ENCODE measurements around the gene SERAC1.

The SERAC1 gene

DNA sequence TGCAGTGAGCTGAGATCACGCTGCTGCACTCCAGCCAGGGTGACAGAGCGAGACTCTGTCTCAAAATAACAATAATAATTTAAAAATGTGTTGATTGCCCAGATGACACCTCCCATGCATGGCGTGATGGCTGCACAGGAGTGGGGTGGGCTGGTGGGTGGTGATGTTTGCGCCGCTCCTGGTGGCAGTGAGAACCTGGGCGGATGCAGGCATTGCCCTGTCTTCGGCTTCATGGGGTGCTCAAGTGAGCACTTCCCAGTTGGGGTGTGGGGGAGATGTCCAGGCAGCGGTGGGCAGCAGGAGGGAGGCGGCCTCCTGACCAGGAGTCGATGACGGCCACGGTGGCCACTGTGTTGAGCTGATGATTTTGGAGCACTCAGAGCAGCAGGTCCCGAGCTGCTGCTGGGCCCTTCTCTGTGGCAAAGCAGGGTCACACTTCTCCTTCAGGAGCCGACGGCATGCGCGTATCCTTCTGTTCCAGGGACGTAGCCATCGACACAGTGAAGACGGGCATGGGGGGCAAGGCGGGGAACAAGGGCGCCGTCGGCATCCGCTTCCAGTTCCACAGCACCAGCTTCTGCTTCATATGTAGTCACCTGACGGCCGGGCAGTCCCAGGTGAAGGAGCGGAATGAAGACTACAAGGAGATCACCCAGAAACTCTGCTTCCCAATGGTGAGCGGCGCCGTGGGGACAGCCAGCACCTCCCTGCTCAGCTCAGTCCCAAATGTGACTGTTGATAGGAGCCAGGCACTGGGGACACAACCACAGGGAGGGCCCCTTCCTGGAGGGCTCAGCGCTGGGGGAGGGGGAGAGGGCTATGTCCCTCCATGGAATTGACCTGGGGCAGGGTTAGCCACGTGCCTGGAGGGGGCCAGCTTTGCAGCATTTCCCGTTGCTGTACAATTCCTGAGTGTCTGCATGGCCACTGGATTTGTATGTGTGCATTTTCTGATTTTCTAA, 96.7 kb downstream of the SERAC1 start:
- no peak overlapping the region for H3K4me3 ChIP-seq (replicated peaks; ENCODE audit: low read depth, low read length)
- TF ChIP-seq, protein P1, sequence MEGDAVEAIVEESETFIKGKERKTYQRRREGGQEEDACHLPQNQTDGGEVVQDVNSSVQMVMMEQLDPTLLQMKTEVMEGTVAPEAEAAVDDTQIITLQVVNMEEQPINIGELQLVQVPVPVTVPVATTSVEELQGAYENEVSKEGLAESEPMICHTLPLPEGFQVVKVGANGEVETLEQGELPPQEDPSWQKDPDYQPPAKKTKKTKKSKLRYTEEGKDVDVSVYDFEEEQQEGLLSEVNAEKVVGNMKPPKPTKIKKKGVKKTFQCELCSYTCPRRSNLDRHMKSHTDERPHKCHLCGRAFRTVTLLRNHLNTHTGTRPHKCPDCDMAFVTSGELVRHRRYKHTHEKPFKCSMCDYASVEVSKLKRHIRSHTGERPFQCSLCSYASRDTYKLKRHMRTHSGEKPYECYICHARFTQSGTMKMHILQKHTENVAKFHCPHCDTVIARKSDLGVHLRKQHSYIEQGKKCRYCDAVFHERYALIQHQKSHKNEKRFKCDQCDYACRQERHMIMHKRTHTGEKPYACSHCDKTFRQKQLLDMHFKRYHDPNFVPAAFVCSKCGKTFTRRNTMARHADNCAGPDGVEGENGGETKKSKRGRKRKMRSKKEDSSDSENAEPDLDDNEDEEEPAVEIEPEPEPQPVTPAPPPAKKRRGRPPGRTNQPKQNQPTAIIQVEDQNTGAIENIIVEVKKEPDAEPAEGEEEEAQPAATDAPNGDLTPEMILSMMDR (IDR thresholded peaks at IDR 0.05; ENCODE audit: low read depth, low read length, missing control alignments), result no peak
- no peak for DNase-seq (ENCODE audit: extremely low read depth, low read depth)

DNA sequence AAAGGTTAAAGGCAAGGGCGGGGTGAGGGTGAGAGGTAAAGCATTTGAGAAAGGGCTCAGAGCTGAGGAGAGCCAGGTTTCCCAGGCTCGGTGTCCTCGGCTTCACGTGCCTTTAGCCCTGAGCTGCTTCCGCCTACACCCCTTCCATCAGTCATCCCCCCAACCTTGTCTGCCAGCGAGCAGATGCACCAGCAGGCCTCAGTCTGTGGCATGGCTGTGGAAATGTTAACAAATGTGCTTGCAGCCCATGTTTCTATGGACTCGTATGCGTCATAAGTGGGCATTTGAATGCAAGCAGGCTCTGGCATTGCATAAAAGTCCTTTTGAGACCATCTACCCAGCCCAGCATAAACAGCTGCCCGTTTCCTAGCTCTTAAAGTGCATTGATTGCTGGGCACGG, 97.5 kb downstream of the SERAC1 start:
- TF ChIP-seq, protein P1 (IDR thresholded peaks at IDR 0.05; ENCODE audit: low read depth, low read length, missing control alignments), result no peak
- H3K4me3 ChIP-seq (replicated peaks; ENCODE audit: low read depth, low read length), result no peak overlapping the region
- no peak for DNase-seq (ENCODE audit: extremely low read depth, low read depth)

DNA sequence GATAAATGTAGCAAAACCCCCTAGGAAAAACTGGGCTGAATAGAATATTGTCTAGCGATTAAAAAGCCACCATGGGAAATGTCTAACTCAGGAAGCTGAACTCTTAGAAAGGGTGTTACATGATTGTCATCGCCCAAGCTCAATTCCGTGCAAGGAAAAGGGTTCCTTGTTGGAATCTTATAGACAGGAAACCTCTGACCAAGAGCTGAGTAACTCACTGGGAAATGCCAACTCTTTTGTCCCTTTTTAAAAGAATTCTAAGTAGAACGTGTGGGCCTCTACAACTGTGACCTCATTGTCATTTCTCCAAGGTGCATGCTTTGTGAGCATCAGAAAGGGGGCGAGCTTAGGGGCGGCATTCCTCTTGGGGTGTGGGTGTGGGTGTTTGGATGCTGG, 98.3 kb downstream of the SERAC1 start:
- no peak overlapping the region for H3K4me3 ChIP-seq (replicated peaks; ENCODE audit: low read depth, low read length)
- TF ChIP-seq, protein P1 (IDR thresholded peaks at IDR 0.05; ENCODE audit: low read depth, low read length, missing control alignments), result no peak
- no peak for DNase-seq (ENCODE audit: extremely low read depth, low read depth)

DNA sequence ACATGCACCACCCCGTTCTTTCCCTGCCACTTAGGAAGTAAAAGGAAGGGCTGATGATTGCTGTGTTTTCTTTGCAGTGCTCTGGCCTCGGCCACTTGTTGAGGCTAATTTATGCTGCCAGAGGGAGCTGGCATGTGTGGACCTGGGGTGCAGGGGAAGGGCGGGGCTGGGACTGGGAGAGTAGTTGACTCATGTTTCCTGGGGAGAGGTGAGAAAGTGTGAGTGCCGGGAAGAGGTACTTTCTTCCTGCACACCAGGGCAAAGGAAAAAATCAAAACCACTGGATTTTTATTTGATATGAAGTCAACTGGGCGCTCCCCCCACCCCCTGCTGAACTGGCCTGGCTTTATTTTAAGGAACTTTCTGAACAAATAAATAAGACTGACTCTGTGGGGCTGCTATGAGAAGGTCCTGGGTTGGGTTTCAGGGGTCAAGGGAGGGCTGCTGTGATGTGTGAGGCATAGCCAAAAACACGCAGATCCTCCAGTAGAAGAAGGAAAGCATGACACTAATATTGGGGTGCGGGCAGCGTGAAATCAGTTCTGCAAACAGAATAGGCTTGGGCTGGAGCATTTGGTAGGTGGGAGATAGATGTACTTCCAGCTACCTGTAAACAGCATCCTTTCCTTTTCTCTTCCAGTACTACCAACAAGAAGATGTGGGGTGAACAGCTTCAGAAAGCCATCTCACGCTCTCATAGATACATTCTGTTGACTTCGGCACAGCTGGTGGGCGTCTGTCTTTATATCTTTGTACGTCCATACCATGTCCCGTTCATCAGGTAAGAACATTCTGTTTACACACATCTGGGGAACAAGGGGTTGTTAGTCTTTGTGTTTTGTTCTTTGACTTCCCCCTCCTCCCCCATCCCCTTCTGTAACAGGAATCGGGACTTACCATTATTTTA, 98.9 kb downstream of the SERAC1 start:
- no peak overlapping the region for H3K4me3 ChIP-seq (replicated peaks; ENCODE audit: low read depth, low read length)
- TF ChIP-seq, protein P1 (IDR thresholded peaks at IDR 0.05; ENCODE audit: low read depth, low read length, missing control alignments), result no peak
- DNase-seq (ENCODE audit: extremely low read depth, low read depth), result no peak

DNA sequence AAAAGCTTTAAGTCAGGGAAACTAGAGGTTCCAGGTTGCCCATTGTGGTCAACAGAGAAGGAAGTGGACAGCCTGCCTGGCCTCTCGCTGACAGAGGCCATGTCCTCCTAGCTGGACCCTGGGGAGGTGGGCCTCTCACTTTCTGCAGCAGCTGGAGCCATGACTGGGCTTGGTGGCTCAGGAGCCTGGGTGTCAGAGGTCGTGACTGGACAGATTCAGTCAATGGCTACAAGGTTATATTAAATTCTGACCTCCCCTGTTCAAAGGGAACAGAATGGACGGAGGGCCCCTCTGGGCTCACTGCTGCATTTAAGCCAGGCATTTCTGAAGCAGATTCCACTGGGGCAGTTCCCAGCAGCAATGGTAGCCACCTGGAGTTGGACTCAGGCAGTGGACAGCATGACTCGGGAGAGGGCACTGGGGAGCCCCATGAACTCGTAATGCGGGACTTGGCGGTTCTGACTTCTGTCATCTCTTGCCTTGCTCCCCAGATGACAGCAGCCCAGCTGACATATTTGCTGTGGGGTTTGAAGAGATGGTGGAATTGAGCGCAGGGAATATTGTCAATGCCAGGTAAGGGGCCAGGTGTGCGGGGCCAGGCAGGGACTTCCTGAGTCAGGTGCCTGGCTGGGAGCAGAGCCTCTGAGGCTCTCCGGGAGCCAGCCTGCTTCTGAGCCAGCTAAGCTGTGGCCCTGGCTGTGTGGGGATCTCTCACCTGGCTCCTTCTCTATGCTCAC, 99.7 kb downstream of the SERAC1 start:
- TF ChIP-seq, protein P1 (IDR thresholded peaks at IDR 0.05; ENCODE audit: low read depth, low read length, missing control alignments), result no peak
- no peak overlapping the region for H3K4me3 ChIP-seq (replicated peaks; ENCODE audit: low read depth, low read length)
- DNase-seq (ENCODE audit: extremely low read depth, low read depth), result no peak

DNA sequence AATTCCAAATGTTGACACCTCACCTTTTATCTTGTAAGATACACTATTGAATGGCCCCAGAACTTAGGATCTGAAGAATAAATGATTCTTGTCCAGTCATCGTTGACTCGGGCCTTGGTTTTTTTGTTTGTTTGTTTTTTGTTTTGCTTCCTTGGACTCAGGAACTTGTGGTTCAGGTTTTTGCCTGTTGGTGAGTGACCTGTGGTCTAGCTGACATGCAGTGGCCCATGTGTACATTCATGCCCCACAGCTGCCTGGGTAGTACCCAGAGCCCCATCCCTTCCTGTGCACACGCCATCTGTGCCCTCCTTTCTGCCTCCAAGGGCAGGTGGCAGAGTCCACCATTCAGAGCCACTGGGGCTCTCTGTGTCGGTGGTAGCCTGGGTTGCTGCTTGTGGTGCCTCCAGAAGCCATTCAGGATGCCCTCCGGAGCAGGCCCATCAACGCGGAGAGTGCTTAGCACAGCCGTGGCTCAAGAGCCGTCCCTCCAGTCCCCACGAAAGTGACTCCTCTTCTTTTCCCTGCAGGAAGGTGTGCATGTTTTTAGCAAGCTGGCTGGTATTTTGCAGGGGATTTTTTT, 100.5 kb downstream of the SERAC1 start:
- TF ChIP-seq, protein P1 (IDR thresholded peaks at IDR 0.05; ENCODE audit: low read depth, low read length, missing control alignments), result no peak
- no peak overlapping the region for H3K4me3 ChIP-seq (replicated peaks; ENCODE audit: low read depth, low read length)
- no peak for DNase-seq (ENCODE audit: extremely low read depth, low read depth)

Measured in HFF-Myc (cell line).